Suprapubic skin (tissue), 3 donors: ENCODE data around the gene TGFBR2.

Experiments used
- CTCF ChIP-seq, 2 donors: fragments of 200-600 bp in 1 of 2; fragments of 450-650 bp in 1 of 2; sonication (generic) in 1 of 2; IDR thresholded peaks; one replicate each; pipeline ENCODE4 v1.5.1; 2016 to 2019; ENCODE audit warnings: antibody characterized with exemption in 2 of 2, mild to moderate bottlenecking in 1 of 2, moderate library complexity in 1 of 2
- EP300 ChIP-seq: sonication (generic); formaldehyde crosslinking; IDR thresholded peaks from one replicate; pipeline ENCODE4 v1.6.1; 2017; ENCODE audit warnings: antibody characterized with exemption

GRCh38 chr3:30604093-30604492 is 2.3 kb upstream of the TGFBR2 start:
- no peak for TF ChIP-seq CTCF (IDR thresholded peaks at IDR 0.05)
- TF ChIP-seq EP300 = no peak
